Measurements from ENCODE around the gene TRRAP.

The TRRAP gene

GRCh38 chr7:98878365-98879197, at the start of gene TRRAP:
Gene TRRAP, plus strand, starts transcription at chr7:98878532. Its CDS starts 2,619 bp downstream, at chr7:98881151.
- Histone ChIP-seq H3K4me1 (ENCODE audit: control insufficient read depth in 1 of 2, insufficient read depth in 1 of 2, low read depth in 1 of 2, low read length in 1 of 2) (peaks cover 18 to 23% of the 10 kb centered on the region in 2 experiments), H3K27ac (peak within 1 kb of the TSS; percentile 75), H3K36me3 (peaks cover 26% of the 10 kb centered on the region), H3K27me3 (peaks cover 40% of the 10 kb centered on the region), H3K4me3 (ENCODE audit: low read depth in 1 of 2, low read length in 1 of 2) (peak within 1 kb of the TSS; percentile 89 to 92), H3K9me3 (no peaks in the 10 kb centered on the region)
- TF ChIP-seq CTCF (IDR thresholded peaks at IDR 0.05): peak; percentile 87

GRCh38 chr7:98830972-98831548, 47.3 kb upstream of the TRRAP start:
- Histone ChIP-seq H3K4me3 (ENCODE audit: low read depth in 1 of 2, low read length in 1 of 2) (no peak overlapping the region), H3K36me3 (no peaks in the 10 kb centered on the region), H3K9me3 (no peaks in the 10 kb centered on the region), H3K4me1 (ENCODE audit: control insufficient read depth in 1 of 2, insufficient read depth in 1 of 2, low read depth in 1 of 2, low read length in 1 of 2) (no peaks in the 10 kb centered on the region), H3K27me3 (no peaks in the 10 kb centered on the region), H3K27ac (no peak overlapping the region)
- no peak for TF ChIP-seq CTCF (IDR thresholded peaks at IDR 0.05)

- Histone ChIP-seq H3K9me3 (no peaks in the 10 kb centered on the region), H3K4me3 (ENCODE audit: low read depth in 1 of 2, low read length in 1 of 2) (no peak overlapping the region), H3K27me3 (no peaks in the 10 kb centered on the region), H3K36me3 (no peaks in the 10 kb centered on the region), H3K27ac (no peak overlapping the region), H3K4me1 (ENCODE audit: control insufficient read depth in 1 of 2, insufficient read depth in 1 of 2, low read depth in 1 of 2, low read length in 1 of 2) (no peaks in the 10 kb centered on the region)
- TF ChIP-seq CTCF (IDR thresholded peaks at IDR 0.05): peak; percentile 56
These were observed 46.6 kb upstream of the TRRAP start for GRCh38 chr7:98831641-98832221.

- H3K36me3 ChIP-seq: no peaks in the 10 kb centered on the region
- TF ChIP-seq CTCF (IDR thresholded peaks at IDR 0.05): no peak
These were observed 45.3 kb upstream of the TRRAP start for GRCh38 chr7:98833022-98833421.

GRCh38 chr7:98834949-98835348, 43.4 kb upstream of the TRRAP start:
- no peaks in the 10 kb centered on the region for H3K4me1 ChIP-seq (ENCODE audit: control insufficient read depth in 1 of 2, insufficient read depth in 1 of 2, low read depth in 1 of 2, low read length in 1 of 2)
- no peaks in the 10 kb centered on the region for H3K36me3 ChIP-seq
- peaks cover 19% of the 10 kb centered on the region for H3K27me3 ChIP-seq
- no peak overlapping the region for H3K27ac ChIP-seq
- TF ChIP-seq CTCF (IDR thresholded peaks at IDR 0.05): no peak
- H3K9me3 ChIP-seq: no peaks in the 10 kb centered on the region
- H3K4me3 ChIP-seq (ENCODE audit: low read depth in 1 of 2, low read length in 1 of 2): no peak overlapping the region

More at GRCh38 chr7:98833022-98833421, 45.3 kb upstream of the TRRAP start:
- H3K4me1 ChIP-seq (ENCODE audit: control insufficient read depth in 1 of 2, insufficient read depth in 1 of 2, low read depth in 1 of 2, low read length in 1 of 2): no peaks in the 10 kb centered on the region
- no peak overlapping the region for H3K27ac ChIP-seq
- H3K27me3 ChIP-seq: peaks cover 6% of the 10 kb centered on the region
- H3K9me3 ChIP-seq: no peaks in the 10 kb centered on the region
- H3K4me3 ChIP-seq (ENCODE audit: low read depth in 1 of 2, low read length in 1 of 2): no peak overlapping the region
